ENCODE data around the gene MTARC2. TPM values are rescaled to one million over a fixed set of nuclear protein-coding genes. Genes with fewer than 3 reads are reported as not detected.

The MTARC2 gene
- 5.8 and 10.9 TPM in 2 replicates for total RNA-seq

DNA sequence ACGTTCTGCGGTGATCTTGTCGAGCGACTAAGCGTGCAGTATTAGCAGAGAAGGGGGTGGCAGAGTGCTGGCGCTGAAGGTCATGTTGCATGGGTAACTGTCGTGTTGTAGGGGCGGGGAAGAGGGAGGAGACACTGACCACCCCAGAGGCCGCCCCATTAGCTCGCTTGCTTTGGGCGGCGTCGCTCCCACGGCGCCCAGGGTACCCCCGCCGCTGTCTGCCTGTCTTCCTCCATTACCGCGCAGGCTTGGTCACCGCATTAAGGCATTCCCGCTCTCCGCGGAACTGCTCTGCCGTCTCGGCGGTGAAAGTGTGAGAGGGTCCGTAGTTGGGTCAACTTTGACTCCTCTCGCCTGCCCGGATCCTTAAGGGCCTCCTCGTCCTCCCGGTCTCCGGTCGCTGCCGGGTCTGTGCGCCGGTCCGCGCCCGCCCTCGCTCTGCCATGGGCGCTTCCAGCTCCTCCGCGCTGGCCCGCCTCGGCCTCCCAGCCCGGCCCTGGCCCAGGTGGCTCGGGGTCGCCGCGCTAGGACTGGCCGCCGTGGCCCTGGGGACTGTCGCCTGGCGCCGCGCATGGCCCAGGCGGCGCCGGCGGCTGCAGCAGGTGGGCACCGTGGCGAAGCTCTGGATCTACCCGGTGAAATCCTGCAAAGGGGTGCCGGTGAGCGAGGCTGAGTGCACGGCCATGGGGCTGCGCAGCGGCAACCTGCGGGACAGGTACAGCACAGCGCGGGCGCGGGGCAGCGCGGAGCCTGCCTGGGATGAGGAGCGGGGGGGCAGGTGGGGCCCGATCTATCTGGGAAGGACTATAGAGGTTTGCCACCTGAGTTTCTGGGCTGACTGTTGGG, at the start of gene MTARC2:
Gene MTARC2 (plus strand): TSS at position 234 of the 846 bp plus-strand sequence. CDS start 210 bp downstream, at position 444.

DNA sequence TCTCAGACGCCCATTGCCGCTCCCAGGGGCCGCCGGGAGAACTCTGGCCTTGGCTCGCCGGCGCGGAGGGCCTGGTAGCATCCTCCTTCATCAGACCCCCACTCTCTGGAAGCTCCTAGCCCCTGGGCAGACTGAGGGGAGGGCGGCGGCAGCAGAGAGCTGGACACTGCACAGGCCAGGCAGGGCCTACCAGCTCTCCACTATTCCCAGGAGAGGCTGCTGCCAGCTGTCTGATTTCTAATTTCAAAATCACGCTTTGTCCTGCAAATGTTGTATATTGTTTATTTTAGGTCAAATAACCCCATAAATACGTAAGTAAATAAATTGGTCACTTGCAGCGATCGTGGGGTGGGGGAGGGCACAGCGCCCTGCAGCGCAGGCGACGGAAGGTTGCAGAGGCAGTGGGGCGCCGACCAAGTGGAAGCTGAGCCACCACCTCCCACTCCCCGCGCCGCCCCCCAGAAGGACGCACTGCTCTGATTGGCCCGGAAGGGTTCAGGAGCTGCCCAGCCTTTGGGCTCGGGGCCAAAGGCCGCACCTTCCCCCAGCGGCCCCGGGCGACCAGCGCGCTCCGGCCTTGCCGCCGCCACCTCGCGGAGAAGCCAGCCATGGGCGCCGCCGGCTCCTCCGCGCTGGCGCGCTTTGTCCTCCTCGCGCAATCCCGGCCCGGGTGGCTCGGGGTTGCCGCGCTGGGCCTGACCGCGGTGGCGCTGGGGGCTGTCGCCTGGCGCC, 38.4 kb downstream of the MTARC2 start, which contains the start of gene MTARC1:
Gene MTARC1 (plus strand): TSS at position 577 of the 732 bp plus-strand sequence. CDS start 32 bp downstream, at position 609.

Other genes with a start within 250 kb of the MTARC2 start
- 0.97 and 2.0 TPM in 2 replicates for gene MARK1, start 220.2 kb upstream of the MTARC2 start, total RNA-seq
- 15.3 and 48.3 TPM in 2 replicates for gene C1orf115, start 58.0 kb upstream of the MTARC2 start, total RNA-seq
- 1.3 and 2.3 TPM in 2 replicates for gene MTARC1, start 38.6 kb downstream of the MTARC2 start, total RNA-seq
- 9.7 and 11.7 TPM in 2 replicates for gene HLX, start 131.1 kb downstream of the MTARC2 start, total RNA-seq

All from epithelial cell of umbilical artery (primary cell).